ENCODE data around the gene NUBPL.

- TF ChIP-seq CTCF (IDR thresholded peaks at IDR 0.05), result no peak
- no peak for TF ChIP-seq POLR2A (IDR thresholded peaks at IDR 0.05)
These were observed 318.6 kb downstream of the NUBPL start for GRCh38 chr14:31879661-31880348.

Measured in lower leg skin (tissue), 3 donors.